ENCODE data around the gene GATAD2B. TPM values are rescaled to one million over a fixed set of nuclear protein-coding genes. Genes with fewer than 3 reads are reported as not detected.

The GATAD2B gene
- total and polyA plus RNA-seq, 9 donors, result 11.2 to 73.0 (median 55.8) TPM

DNA sequence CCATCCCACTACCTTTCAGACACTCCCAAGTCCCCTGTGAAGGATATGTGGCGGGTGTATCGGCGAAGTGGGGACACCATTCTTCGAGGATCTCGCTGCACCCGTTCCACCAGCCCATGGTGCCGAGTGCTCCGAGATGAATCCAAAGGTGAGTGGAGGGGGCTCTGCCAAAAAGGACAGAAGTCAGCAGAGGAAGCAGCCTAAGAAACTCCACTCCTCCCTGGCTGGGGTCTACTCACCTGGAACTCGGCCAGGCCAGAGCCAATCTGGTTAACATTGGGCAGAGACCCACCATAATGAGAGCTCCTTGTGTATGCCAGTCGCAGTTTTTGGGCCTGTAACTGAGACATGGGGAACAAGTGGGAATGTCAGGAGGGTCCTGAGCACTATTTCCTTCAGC is 32.1 kb upstream of the GATAD2B start:
- Histone ChIP-seq H3K36me3 (no peaks in the 10 kb centered on the region), H3K4me1 (ENCODE audit: insufficient read depth) (peaks cover 19% of the 10 kb centered on the region), H3K27ac (no peak overlapping the region), H3K9me3 (no peaks in the 10 kb centered on the region), H3K4me3 (no peak overlapping the region), H3K27me3 (no peaks in the 10 kb centered on the region)
- intact Hi-C loops (cut with DNase I), result loop anchor here in 1 of 4 donors (10.0 kb wide), 1 partner anchor 160 kb away; no protein-coding TSS in a partner anchor
- DNase-seq, result no peak
- WGBS, 3 donors, result 89 to 91% (median 91%) methylated on average over 10 of the region's 10 CpGs
- TF ChIP-seq EP300 (IDR thresholded peaks at IDR 0.05) (no peak), POLR2A (IDR thresholded peaks at IDR 0.05) (no peak)
- TF ChIP-seq, protein P1, sequence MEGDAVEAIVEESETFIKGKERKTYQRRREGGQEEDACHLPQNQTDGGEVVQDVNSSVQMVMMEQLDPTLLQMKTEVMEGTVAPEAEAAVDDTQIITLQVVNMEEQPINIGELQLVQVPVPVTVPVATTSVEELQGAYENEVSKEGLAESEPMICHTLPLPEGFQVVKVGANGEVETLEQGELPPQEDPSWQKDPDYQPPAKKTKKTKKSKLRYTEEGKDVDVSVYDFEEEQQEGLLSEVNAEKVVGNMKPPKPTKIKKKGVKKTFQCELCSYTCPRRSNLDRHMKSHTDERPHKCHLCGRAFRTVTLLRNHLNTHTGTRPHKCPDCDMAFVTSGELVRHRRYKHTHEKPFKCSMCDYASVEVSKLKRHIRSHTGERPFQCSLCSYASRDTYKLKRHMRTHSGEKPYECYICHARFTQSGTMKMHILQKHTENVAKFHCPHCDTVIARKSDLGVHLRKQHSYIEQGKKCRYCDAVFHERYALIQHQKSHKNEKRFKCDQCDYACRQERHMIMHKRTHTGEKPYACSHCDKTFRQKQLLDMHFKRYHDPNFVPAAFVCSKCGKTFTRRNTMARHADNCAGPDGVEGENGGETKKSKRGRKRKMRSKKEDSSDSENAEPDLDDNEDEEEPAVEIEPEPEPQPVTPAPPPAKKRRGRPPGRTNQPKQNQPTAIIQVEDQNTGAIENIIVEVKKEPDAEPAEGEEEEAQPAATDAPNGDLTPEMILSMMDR (IDR thresholded peaks at IDR 0.05), result no peak

DNA sequence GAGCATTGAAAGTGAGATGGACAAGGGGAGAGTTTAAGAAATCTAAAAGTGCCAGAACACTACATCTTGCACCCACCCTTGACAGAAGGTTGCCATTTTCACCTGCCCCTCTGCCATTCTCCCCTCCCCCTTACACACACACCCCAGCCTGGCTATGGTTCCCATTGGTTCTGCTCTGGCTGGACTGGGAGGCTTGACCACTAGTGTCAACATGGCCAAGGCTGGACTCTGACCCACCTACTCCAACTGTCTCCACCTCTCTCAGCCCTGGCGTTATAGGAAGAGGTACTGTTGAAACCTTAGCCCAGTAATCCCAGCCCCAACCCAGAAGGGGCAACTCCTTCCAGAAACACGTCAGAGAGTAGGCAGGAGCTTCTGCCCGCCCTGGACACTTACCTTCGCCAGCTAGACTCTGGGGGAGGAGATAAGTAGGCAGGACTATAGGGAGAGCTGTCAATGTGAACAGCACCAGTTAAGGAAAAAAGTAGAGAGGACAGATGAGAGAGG is 31.1 kb upstream of the GATAD2B start:
- TF ChIP-seq EP300 (IDR thresholded peaks at IDR 0.05), result no peak
- TF ChIP-seq, protein P1 (IDR thresholded peaks at IDR 0.05), result no peak
- no peak for TF ChIP-seq POLR2A (IDR thresholded peaks at IDR 0.05)
- Histone ChIP-seq H3K27me3 (no peaks in the 10 kb centered on the region), H3K36me3 (no peaks in the 10 kb centered on the region), H3K9me3 (no peaks in the 10 kb centered on the region), H3K4me1 (ENCODE audit: insufficient read depth) (peaks cover 12% of the 10 kb centered on the region), H3K4me3 (no peak overlapping the region), H3K27ac (no peak overlapping the region)
- 70 to 76% (median 74%) methylated on average over 4 of the region's 4 CpGs for WGBS, 3 donors
- intact Hi-C loops (cut with DNase I), result loop anchor here in 1 of 4 donors (10.0 kb wide), 1 partner anchor 159 kb away; no protein-coding TSS in a partner anchor
- DNase-seq, result no peak

DNA sequence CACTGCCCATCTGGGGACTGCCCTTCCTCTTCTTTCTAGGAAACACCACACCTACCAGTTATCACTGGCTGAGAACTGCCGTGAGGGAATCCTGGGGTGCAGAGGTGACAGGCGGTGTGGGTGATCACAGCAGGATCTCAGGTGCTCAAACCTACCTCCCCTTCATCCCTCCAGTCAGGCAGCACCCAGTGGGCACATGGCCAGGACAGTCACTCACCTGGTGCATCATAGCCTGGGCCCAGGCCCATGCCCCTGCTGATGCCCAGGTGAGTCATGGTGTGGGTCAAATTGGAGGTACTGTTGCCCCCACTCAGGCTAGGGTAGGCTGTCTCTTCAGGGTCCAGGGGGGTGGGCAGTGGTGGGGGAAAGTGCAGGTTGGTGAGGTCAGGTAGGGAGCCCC is 29.0 kb upstream of the GATAD2B start:
- no peak for DNase-seq
- Histone ChIP-seq H3K36me3 (no peaks in the 10 kb centered on the region), H3K27ac (no peak overlapping the region), H3K4me1 (ENCODE audit: insufficient read depth) (peaks cover 8% of the 10 kb centered on the region), H3K27me3 (no peaks in the 10 kb centered on the region), H3K4me3 (no peak overlapping the region), H3K9me3 (no peaks in the 10 kb centered on the region)
- whole genome bisulfite sequencing, 3 donors, result 86 to 92% (median 87%) methylated on average over 2 of the region's 2 CpGs
- TF ChIP-seq EP300 (IDR thresholded peaks at IDR 0.05), result no peak
- intact Hi-C loops (cut with DNase I), result loop anchor here in 1 of 4 donors (10.0 kb wide), 1 partner anchor 157 kb away; no protein-coding TSS in a partner anchor

DNA sequence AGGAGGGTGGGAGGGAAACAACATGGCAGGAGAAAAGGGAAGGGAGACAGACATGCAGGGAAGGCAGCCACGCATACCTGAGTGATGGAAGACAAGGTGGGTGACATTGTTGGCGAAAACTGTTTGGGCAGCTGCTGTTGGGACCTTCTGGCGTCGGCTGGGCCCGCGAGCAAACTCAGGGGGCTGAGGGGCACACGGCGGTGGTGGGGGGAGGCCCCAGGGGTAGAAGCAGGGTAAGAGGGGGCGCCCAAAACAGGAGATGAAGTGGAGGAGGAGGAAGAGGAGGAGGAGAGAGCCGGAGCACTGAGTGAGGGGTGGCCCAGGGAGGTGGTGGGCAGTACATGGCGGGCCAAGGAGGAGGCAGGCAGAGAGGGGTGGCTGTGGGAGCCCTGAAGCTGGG is 28.4 kb upstream of the GATAD2B start:
- intact Hi-C loops (cut with DNase I), result loop anchor here in 1 of 4 donors (10.0 kb wide), 1 partner anchor 156 kb away; no protein-coding TSS in a partner anchor
- H3K4me1 ChIP-seq (ENCODE audit: insufficient read depth), result peaks cover 2% of the 10 kb centered on the region
- peak in 1 of 5 donors; percentile 12 for DNase-seq
- TF ChIP-seq, protein P1 (IDR thresholded peaks at IDR 0.05), result no peak
- TF ChIP-seq POLR2A (IDR thresholded peaks at IDR 0.05), result no peak
- TF ChIP-seq EP300 (IDR thresholded peaks at IDR 0.05), result no peak
- 87 to 92% (median 87%) methylated on average over 11 of the region's 11 CpGs for WGBS, 3 donors
- no peaks in the 10 kb centered on the region for H3K9me3 ChIP-seq
- no peaks in the 10 kb centered on the region for H3K36me3 ChIP-seq
- H3K4me3 ChIP-seq, result no peak overlapping the region
- no peaks in the 10 kb centered on the region for H3K27me3 ChIP-seq
- no peak overlapping the region for H3K27ac ChIP-seq

DNA sequence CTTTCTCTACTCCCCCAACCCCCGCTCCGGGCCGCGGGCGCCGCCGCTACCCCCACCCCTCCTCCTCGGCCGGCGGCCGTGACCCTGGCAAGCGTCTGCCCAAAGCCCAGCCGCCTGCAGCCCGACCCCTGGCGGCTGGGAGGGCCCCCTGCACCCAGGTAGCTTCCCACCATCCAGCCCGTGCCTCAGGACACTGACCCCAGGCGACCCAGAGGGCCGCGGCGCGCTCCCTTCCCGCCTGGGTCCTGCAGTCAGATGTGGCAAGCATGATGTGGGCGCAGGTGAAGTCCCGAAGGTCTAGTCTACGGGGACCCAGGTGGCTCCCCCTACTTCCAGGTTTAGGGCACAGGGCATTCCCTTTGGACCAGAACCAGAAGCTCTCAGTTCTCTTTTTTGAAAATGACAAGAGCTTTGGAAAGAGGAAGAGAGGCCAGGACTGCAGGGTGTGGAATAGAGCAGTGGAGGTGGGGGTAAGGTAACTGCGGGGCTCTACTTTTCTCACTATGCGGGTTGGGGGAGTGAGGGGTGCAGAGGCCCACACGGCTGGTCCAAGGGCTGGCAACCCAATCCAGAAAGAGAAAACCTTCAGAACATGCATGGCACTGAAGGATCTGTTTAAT is 24.0 kb upstream of the GATAD2B start, which contains the start of gene DENND4B:
Gene DENND4B (minus strand): TSS at position 97 of the 620 bp plus-strand sequence. CDS start 2,344 bp downstream, outside the sequence.
- intact Hi-C loops (cut with DNase I), result loop anchor here in 3 of 4 donors (5.0 to 10.0 kb wide), 3 partner anchors 149 to 272 kb away; partner anchors contain the start of genes ILF2 (in 2 of the 3) and NPR1 (in 2 of the 3)
- Histone ChIP-seq H3K4me1 (ENCODE audit: insufficient read depth) (peaks cover 7% of the 10 kb centered on the region), H3K27me3 (no peaks in the 10 kb centered on the region), H3K9me3 (no peaks in the 10 kb centered on the region), H3K36me3 (no peaks in the 10 kb centered on the region), H3K27ac (peak within 1 kb of the TSS; percentile 95 to 97), H3K4me3 (peak within 1 kb of the TSS; percentile 88)
- WGBS, 3 donors, result 9 to 18% (median 9%) methylated on average over 12 to 28 of the region's 28 CpGs
- TF ChIP-seq, protein P1 (IDR thresholded peaks at IDR 0.05), result peak; percentile 88 to 97 (median 92)
- no peak for TF ChIP-seq EP300 (IDR thresholded peaks at IDR 0.05)
- no peak for TF ChIP-seq POLR2A (IDR thresholded peaks at IDR 0.05)
- peak; percentile 82 to 90 (median 87) for DNase-seq

Data from ovary (tissue), 9 donors.